H1 (cell line): ENCODE data around the gene EPX. TPM values are rescaled to one million over a fixed set of nuclear protein-coding genes. Genes with fewer than 3 reads are reported as not detected.

Source experiments
- ASH2L ChIP-seq: fragments of 200-600, 300-600 bp; sonication (generic); IDR thresholded peaks from one replicate; pipeline ENCODE4 v1.7.1; 2017; ENCODE audit warnings: low read length
- BACH1 ChIP-seq: IDR thresholded peaks from 2 replicates; pipeline ENCODE4 v1.6.1; 2012; ENCODE audit warnings: low read length, improper control_type of control experiment
- CBX5 ChIP-seq: fragments of 300-800, 300-1000 bp; sonication (generic); IDR thresholded peaks from 2 replicates; pipeline ENCODE4 v1.7.1; 2016; ENCODE audit warnings: antibody characterized with exemption, low read length, low read depth
- FOSL1 ChIP-seq: IDR thresholded peaks from 2 replicates; pipeline ENCODE4 v1.6.1; 2011; ENCODE audit warnings: mild to moderate bottlenecking, low read depth, low read length, moderate library complexity; ENCODE audit not compliant: insufficient read depth
- JUN ChIP-seq: IDR thresholded peaks from 2 replicates; pipeline ENCODE4 v1.6.1; 2011; ENCODE audit warnings: low read depth, mild to moderate bottlenecking, improper control_type of control experiment, low read length
- RAD21 ChIP-seq, 2 experiments: IDR thresholded peaks in 1 of 2; conservative IDR thresholded peaks in 1 of 2; 2 replicates each; pipeline ENCODE4 v1.6.1; 2011; ENCODE audit warnings: low read depth in 2 of 2, low read length in 2 of 2, improper control_type of control experiment in 1 of 2, inconsistent platforms in 1 of 2, mild to moderate bottlenecking in 1 of 2, moderate library complexity in 1 of 2
- RXRA ChIP-seq: IDR thresholded peaks from 2 replicates; pipeline ENCODE4 v1.6.1; 2011; ENCODE audit warnings: low read depth, mild to moderate bottlenecking, low read length, moderate library complexity; ENCODE audit not compliant: insufficient read depth
- SP4 ChIP-seq: IDR thresholded peaks from 2 replicates; pipeline ENCODE4 v1.6.1; 2012; ENCODE audit warnings: low read length, inconsistent platforms
- ZNF274 ChIP-seq: IDR thresholded peaks from 2 replicates; pipeline ENCODE4 v1.7.0; 2012; ENCODE audit warnings: low read length, borderline replicate concordance; ENCODE audit errors: extremely low read depth
- polyA plus RNA-seq, 7 experiments: library from polyadenylated mRNA; depleted of rRNA in 3 of 7; stranded (reverse) in 5 of 7; unstranded in 2 of 7; fragments of >200 nt in 5 of 7; fragments of 200-250 nt in 2 of 7; gene quantifications; 1 replicate in 5 of 7; 2 replicates in 1 of 7; 4 replicates in 1 of 7; pipeline versions ENCODE4 v1.2.1 to v1.2.3, GENCODE V29; 2011 to 2013; ENCODE audit warnings: missing spikeins in 2 of 7, mixed read lengths in 2 of 7
- total RNA-seq: library from RNA; stranded (reverse); fragmentation: NEBNext Ultra II Directional; extraction: Animal tissue kit (Norgen Biotek cat#: 25700); gene quantifications from 2 replicates; pipeline ENCODE4 v1.2.1, GENCODE V29; 2021

Gene EPX
- total and polyA plus RNA-seq, 2 of the 8 experiments (the other 6 are each of a cell fraction or from before 2014, with no cell fraction given), result not detected

DNA sequence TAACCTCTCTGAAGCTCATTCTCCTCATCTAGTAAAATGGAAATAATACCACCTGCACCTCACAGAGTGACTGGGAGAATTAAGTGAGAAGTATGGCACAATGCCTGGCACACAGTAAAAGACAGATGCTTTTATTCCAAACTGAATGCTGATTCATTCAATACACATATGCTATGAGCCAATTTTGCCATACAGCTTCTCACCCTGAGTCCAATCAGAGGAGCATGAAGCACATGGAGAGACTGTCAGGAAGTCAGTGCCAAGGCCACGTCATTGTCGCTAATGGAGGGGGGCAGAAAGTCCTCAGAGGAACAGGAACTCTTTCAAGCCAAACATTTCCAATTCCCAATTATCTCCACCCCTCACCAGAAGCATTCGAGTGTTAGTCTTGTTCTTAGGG lies 14.9 kb downstream of the EPX start (continued):
- TF ChIP-seq RXRA (no peak), SP4 (no peak), BACH1 (no peak), RAD21 (IDR thresholded peaks at IDR 0.05 in 1 of 2, conservative IDR thresholded peaks at IDR 0.05 in 1 of 2; ENCODE audit: low read depth in 2 of 2, low read length in 2 of 2) (no peak), CBX5 (no peak), ZNF274 (no peak), FOSL1 (no peak), JUN (no peak), ASH2L (no peak)
